Gastrocnemius medialis (tissue), 4 donors: Measurements from ENCODE around the gene TMCC3.

Experiments used
- CTCF ChIP-seq, 5 experiments: fragments of 450-650 bp in 3 of 5; fragments of 200-600 bp in 2 of 5; sonication (generic) in 2 of 5; IDR thresholded peaks in 4 of 5; conservative IDR thresholded peaks in 1 of 5; 1 replicate in 4 of 5; 2 replicates in 1 of 5; pipeline ENCODE4 v1.5.1; 2016 to 2019; ENCODE audit warnings: antibody characterized with exemption in 5 of 5, mild to moderate bottlenecking in 3 of 5, moderate library complexity in 3 of 5
- POLR2A ChIP-seq, 2 donors: fragments of 450-650 bp; IDR thresholded peaks; one replicate each; pipeline ENCODE4 v1.6.1; 2017; ENCODE audit warnings: antibody characterized with exemption in 2 of 2, mild to moderate bottlenecking in 2 of 2, moderate library complexity in 2 of 2

GRCh38 chr12:94585626-94586025 lies 64.7 kb downstream of the TMCC3 start:
- TF ChIP-seq POLR2A (IDR thresholded peaks at IDR 0.05), result no peak
- TF ChIP-seq CTCF (IDR thresholded peaks at IDR 0.05 in 4 of 5, conservative IDR thresholded peaks at IDR 0.05 in 1 of 5), result no peak
